Measurements from ENCODE around the gene KIF20B. TPM values are rescaled to one million over a fixed set of nuclear protein-coding genes. Genes with fewer than 3 reads are reported as not detected.

The KIF20B gene
- total RNA-seq, 4 donors from 2014 or later: 1.7 to 4.1 (median 2.7) TPM

- ATAC-seq (ENCODE audit: low FRiP score) (no peak), DNase-seq (ENCODE audit: low spot score) (no peak)
- TF ChIP-seq, protein P1, sequence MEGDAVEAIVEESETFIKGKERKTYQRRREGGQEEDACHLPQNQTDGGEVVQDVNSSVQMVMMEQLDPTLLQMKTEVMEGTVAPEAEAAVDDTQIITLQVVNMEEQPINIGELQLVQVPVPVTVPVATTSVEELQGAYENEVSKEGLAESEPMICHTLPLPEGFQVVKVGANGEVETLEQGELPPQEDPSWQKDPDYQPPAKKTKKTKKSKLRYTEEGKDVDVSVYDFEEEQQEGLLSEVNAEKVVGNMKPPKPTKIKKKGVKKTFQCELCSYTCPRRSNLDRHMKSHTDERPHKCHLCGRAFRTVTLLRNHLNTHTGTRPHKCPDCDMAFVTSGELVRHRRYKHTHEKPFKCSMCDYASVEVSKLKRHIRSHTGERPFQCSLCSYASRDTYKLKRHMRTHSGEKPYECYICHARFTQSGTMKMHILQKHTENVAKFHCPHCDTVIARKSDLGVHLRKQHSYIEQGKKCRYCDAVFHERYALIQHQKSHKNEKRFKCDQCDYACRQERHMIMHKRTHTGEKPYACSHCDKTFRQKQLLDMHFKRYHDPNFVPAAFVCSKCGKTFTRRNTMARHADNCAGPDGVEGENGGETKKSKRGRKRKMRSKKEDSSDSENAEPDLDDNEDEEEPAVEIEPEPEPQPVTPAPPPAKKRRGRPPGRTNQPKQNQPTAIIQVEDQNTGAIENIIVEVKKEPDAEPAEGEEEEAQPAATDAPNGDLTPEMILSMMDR (IDR thresholded peaks at IDR 0.05): no peak
Observed at GRCh38 chr10:89668386-89669071, 32.9 kb upstream of the KIF20B start.

DNA sequence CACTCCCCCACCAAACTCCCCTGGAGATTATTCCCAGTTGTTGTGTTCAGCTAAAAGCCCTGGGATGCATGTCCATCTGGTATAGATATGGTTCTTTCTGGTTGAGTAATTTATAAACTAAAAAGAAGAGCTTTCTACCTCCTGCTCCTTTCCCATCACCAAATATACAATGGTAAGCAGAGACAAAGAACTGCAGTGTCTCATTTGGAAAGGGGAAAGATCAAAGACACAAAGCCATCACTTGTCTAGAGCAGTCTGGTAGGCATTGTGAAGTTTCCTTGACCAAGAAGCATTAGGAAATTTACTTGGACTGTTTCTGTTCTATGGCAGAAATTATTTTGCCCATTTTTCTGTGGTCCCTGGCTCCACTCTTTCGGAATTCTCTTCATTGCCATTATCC, 31.4 kb upstream of the KIF20B start:
- TF ChIP-seq, protein P1 (IDR thresholded peaks at IDR 0.05): no peak
- DNase-seq (ENCODE audit: low spot score): no peak
- ATAC-seq (ENCODE audit: low FRiP score): no peak

GRCh38 chr10:89670926-89671325, 30.5 kb upstream of the KIF20B start:
- ATAC-seq (ENCODE audit: low FRiP score) (no peak), DNase-seq (ENCODE audit: low spot score) (no peak)
- TF ChIP-seq, protein P1 (IDR thresholded peaks at IDR 0.05): no peak

- TF ChIP-seq, protein P1 (IDR thresholded peaks at IDR 0.05): no peak
- no peak for DNase-seq (ENCODE audit: low spot score)
- no peak for ATAC-seq (ENCODE audit: low FRiP score)
Observed at GRCh38 chr10:89677341-89677740, 24.0 kb upstream of the KIF20B start.

- no peak for ATAC-seq (ENCODE audit: low FRiP score)
- DNase-seq (ENCODE audit: low spot score): no peak
- TF ChIP-seq, protein P1 (IDR thresholded peaks at IDR 0.05): no peak
Observed at GRCh38 chr10:89679986-89680385, 21.4 kb upstream of the KIF20B start.

- TF ChIP-seq, protein P1 (IDR thresholded peaks at IDR 0.05): no peak
Observed at GRCh38 chr10:89683883-89684282, 17.5 kb upstream of the KIF20B start.

DNA sequence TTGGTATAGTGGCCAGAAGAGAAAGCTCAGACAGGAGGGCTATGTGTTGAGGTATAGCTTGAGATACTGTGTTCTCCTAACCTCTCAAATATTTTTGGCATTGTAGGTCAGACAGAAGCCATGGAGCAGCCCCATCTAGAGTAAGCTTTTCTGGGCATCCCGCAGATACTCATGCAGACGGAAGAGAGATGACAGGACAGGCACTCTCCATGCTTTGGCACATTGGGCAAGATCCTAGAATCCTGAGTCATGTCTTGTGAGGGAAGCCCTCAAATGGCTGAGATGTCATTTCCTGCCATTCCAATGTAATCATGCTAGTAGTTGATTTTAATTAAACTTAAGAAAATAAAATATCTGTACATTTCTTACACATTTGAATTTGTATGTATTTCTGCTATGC, 16.8 kb upstream of the KIF20B start:
- DNase-seq (ENCODE audit: low spot score): no peak
- TF ChIP-seq, protein P1 (IDR thresholded peaks at IDR 0.05): no peak
- no peak for ATAC-seq (ENCODE audit: low FRiP score)

More at GRCh38 chr10:89683883-89684282, 17.5 kb upstream of the KIF20B start:
- DNase-seq (ENCODE audit: low spot score) (no peak), ATAC-seq (ENCODE audit: low FRiP score) (no peak)

All from omental fat pad (tissue), 4 donors.